ENCODE results near the gene TNNI2.

Gene TNNI2

GRCh38 chr11:1824221-1825038 lies 14.4 kb upstream of the TNNI2 start:
- no peak overlapping the region for H3K4me2 ChIP-seq (ENCODE audit: low read length)
- H3K9me3 ChIP-seq (ENCODE audit: control insufficient read depth, low read length): no peaks in the 10 kb centered on the region
- no peaks in the 10 kb centered on the region for H3K36me3 ChIP-seq (ENCODE audit: control insufficient read depth, insufficient read depth, low read length)
- no peak overlapping the region for H2AFZ ChIP-seq
- no peak overlapping the region for H3K9ac ChIP-seq
- no peaks in the 10 kb centered on the region for H3K4me1 ChIP-seq
- H3K79me2 ChIP-seq: no peaks in the 10 kb centered on the region
- no peak for TF ChIP-seq CTCF (IDR thresholded peaks at IDR 0.05)
- no peak overlapping the region for H3K4me3 ChIP-seq (ENCODE audit: low read depth, low read length)
- H3K27me3 ChIP-seq (ENCODE audit: control insufficient read depth, insufficient read depth, low read length): no peaks in the 10 kb centered on the region
- no peak overlapping the region for H3K27ac ChIP-seq

GRCh38 chr11:1825039-1825740 lies 13.6 kb upstream of the TNNI2 start:
- no peak overlapping the region for H3K4me2 ChIP-seq (ENCODE audit: low read length)
- no peaks in the 10 kb centered on the region for H3K36me3 ChIP-seq (ENCODE audit: control insufficient read depth, insufficient read depth, low read length)
- H3K9me3 ChIP-seq (ENCODE audit: control insufficient read depth, low read length): no peaks in the 10 kb centered on the region
- H3K9ac ChIP-seq: no peak overlapping the region
- no peak overlapping the region for H3K27ac ChIP-seq
- no peaks in the 10 kb centered on the region for H3K4me1 ChIP-seq
- H2AFZ ChIP-seq: no peak overlapping the region
- H3K79me2 ChIP-seq: no peaks in the 10 kb centered on the region
- no peaks in the 10 kb centered on the region for H3K27me3 ChIP-seq (ENCODE audit: control insufficient read depth, insufficient read depth, low read length)
- TF ChIP-seq CTCF (IDR thresholded peaks at IDR 0.05): peak; percentile 17
- no peak overlapping the region for H3K4me3 ChIP-seq (ENCODE audit: low read depth, low read length)

DNA sequence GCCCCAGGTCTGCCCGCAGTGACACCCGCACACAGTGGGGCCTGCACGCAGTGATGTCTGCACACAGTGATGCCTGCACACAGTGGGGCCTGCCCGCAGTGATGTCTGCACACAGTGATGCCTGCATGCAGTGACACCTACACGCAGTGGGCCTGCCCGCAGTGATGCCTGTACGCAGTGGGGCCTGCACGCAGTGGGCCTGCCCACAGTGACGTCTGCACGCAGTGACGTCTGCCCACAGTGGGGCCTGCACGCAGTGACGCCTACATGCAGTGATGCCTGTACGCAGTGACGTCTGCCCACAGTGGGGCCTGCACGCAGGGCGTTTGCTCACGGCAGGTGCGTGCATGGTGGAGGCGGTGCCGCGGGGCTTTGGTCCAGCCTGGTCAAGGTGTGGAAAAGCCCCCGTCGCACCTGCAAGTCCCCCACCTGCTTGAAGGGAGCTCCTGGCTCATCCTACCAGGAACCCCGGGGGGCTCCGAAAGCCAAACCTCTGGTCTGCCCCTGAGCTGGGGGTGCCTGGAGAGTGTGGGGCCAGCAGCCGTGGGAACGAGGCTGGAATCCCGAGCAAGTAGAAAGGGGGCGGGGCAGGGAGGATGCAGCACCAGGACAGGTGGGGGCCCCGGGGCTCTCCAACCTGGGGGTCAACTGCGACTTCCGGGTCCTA lies 12.9 kb upstream of the TNNI2 start:
- Histone ChIP-seq H3K9ac (no peak overlapping the region), H3K27me3 (ENCODE audit: control insufficient read depth, insufficient read depth, low read length) (no peaks in the 10 kb centered on the region), H3K27ac (no peak overlapping the region)

GRCh38 chr11:1826552-1827094 lies 12.2 kb upstream of the TNNI2 start:
- H3K4me1 ChIP-seq: no peaks in the 10 kb centered on the region
- H3K36me3 ChIP-seq (ENCODE audit: control insufficient read depth, insufficient read depth, low read length): no peaks in the 10 kb centered on the region
- H3K79me2 ChIP-seq: no peaks in the 10 kb centered on the region
- no peaks in the 10 kb centered on the region for H3K27me3 ChIP-seq (ENCODE audit: control insufficient read depth, insufficient read depth, low read length)
- H3K9ac ChIP-seq: no peak overlapping the region
- TF ChIP-seq CTCF (IDR thresholded peaks at IDR 0.05): no peak
- no peak overlapping the region for H3K4me2 ChIP-seq (ENCODE audit: low read length)
- no peak overlapping the region for H2AFZ ChIP-seq
- no peaks in the 10 kb centered on the region for H3K9me3 ChIP-seq (ENCODE audit: control insufficient read depth, low read length)
- no peak overlapping the region for H3K27ac ChIP-seq
- no peak overlapping the region for H3K4me3 ChIP-seq (ENCODE audit: low read depth, low read length)

More for the DNA sequence above, 12.9 kb upstream of the TNNI2 start:
- no peaks in the 10 kb centered on the region for H3K36me3 ChIP-seq (ENCODE audit: control insufficient read depth, insufficient read depth, low read length)
- H3K4me1 ChIP-seq: no peaks in the 10 kb centered on the region
- no peak overlapping the region for H3K4me2 ChIP-seq (ENCODE audit: low read length)
- H3K4me3 ChIP-seq (ENCODE audit: low read depth, low read length): no peak overlapping the region
- H2AFZ ChIP-seq: no peak overlapping the region
- no peaks in the 10 kb centered on the region for H3K79me2 ChIP-seq
- TF ChIP-seq CTCF (IDR thresholded peaks at IDR 0.05): no peak
- no peaks in the 10 kb centered on the region for H3K9me3 ChIP-seq (ENCODE audit: control insufficient read depth, low read length)
